Lung (tissue), 4 donors: ENCODE data around the gene RHOC. TPM values are rescaled to one million over a fixed set of nuclear protein-coding genes. Genes with fewer than 3 reads are reported as not detected.

Source experiments
- polyA plus RNA-seq, 2 donors: library from polyadenylated mRNA; stranded (reverse); fragments of 200-250 nt; gene quantifications; one replicate each; pipeline ENCODE4 v1.2.1, GENCODE V29; 2013
- total RNA-seq, 2 donors: library from RNA; depleted of rRNA in 1 of 2; stranded (reverse); fragments of >200 nt in 1 of 2; gene quantifications; one replicate each; pipeline ENCODE4 v1.2.1, GENCODE V29; 2014 to 2021
- donor health status: Bipolar disorder and iron deficiency.
- donor health status: healthy.
- donor health status: DM: yes; HTN: yes; CAD: no.

Gene RHOC
- total and polyA plus RNA-seq, 4 donors = 125 to 243 (median 190) TPM

Other genes with a start within 250 kb of the RHOC start
- 1 to 10 TPM; 5.5 to 6.3 TPM for gene WNT2B, start 198.2 kb downstream of the RHOC start, total RNA-seq
- 1 to 10 TPM; 1.9 to 2.7 TPM for gene WNT2B, start 198.2 kb downstream of the RHOC start, polyA plus RNA-seq
- gene ST7L, start 88.0 kb downstream of the RHOC start, total RNA-seq = 10 to 100 TPM; 21.5 to 36.1 TPM
- 10 to 100 TPM in 1 of 2 donors, 1 to 10 TPM in 1; 8.4 to 12.9 TPM for gene ST7L, start 88.0 kb downstream of the RHOC start, polyA plus RNA-seq
- 100 to 1,000 TPM; 105 to 167 TPM for gene CAPZA1, start 87.3 kb downstream of the RHOC start, total RNA-seq
- gene CAPZA1, start 87.3 kb downstream of the RHOC start, polyA plus RNA-seq = 100 to 1,000 TPM in 1 of 2 donors, 10 to 100 TPM in 1; 72.3 to 106 TPM
- gene MOV10, start 32.5 kb downstream of the RHOC start, total RNA-seq = 10 to 100 TPM; 37.7 to 51.3 TPM
- 10 to 100 TPM; 33.4 to 42.7 TPM for gene MOV10, start 32.5 kb downstream of the RHOC start, polyA plus RNA-seq
- gene PPM1J, start 8.2 kb upstream of the RHOC start, total RNA-seq = under 1 TPM in 1 of 2 donors, not detected in 1; 0.64 TPM
- under 1 TPM; 0.45 to 0.92 TPM for gene PPM1J, start 8.2 kb upstream of the RHOC start, polyA plus RNA-seq
- gene SLC16A1, start 249.1 kb upstream of the RHOC start, total RNA-seq = 10 to 100 TPM in 1 of 2 donors, 1 to 10 TPM in 1; 10.0 to 27.6 TPM
- gene SLC16A1, start 249.1 kb upstream of the RHOC start, polyA plus RNA-seq = 1 to 10 TPM; 2.4 to 6.4 TPM